Amniotic stem cell (primary cell): ENCODE results near the gene GDPD4.

Experiments
- DNase-seq: peaks from one replicate; lab custom pipeline; 2025; lab: John Stamatoyannopoulos, UW

Gene GDPD4

GRCh38 chr11:77173494-77173893 lies 128.0 kb downstream of the GDPD4 start:
- DNase-seq: no peak

- no peak for DNase-seq
These were observed 128.9 kb downstream of the GDPD4 start for GRCh38 chr11:77172666-77172982.

- no peak for DNase-seq
These were observed 129.4 kb downstream of the GDPD4 start for GRCh38 chr11:77171885-77172665.

GRCh38 chr11:77171254-77171653 lies 130.2 kb downstream of the GDPD4 start:
- DNase-seq: no peak

- DNase-seq: no peak
These were observed 131.4 kb downstream of the GDPD4 start for GRCh38 chr11:77170107-77170506.

GRCh38 chr11:77167791-77168190 lies 133.7 kb downstream of the GDPD4 start:
- DNase-seq: no peak

GRCh38 chr11:77167111-77167626 lies 134.3 kb downstream of the GDPD4 start:
- DNase-seq: no peak
